Naive thymus-derived CD4-positive, alpha-beta T cell (primary cell): ENCODE data around the gene FOXO3. TPM values are rescaled to one million over a fixed set of nuclear protein-coding genes. Genes with fewer than 3 reads are reported as not detected.

ENCODE experiments used
- ATAC-seq: fragments of 150-1000 bp; cut with Tn5 transposase; 2 replicates; pipeline ENCODE4 v1.10.0; 2021; ENCODE audit warnings: mild to moderate bottlenecking, moderate library complexity
- CTCF ChIA-PET: fragments of 350-600 bp; sonication (Branson Sonifier 250); formaldehyde crosslinking; loops from one replicate; lab custom pipeline; 2021; ENCODE audit warnings: antibody characterized with exemption; lab: Charles Lee
- POLR2A ChIA-PET: fragments of 350-600 bp; sonication (Branson Sonifier 250); formaldehyde crosslinking; loops from one replicate; lab custom pipeline; 2021; ENCODE audit warnings: antibody characterized with exemption, inconsistent platforms; lab: Charles Lee
- DNase-seq, 9 donors: peaks; one replicate each; pipeline versions ENCODE4 v3.0.0 to v3.0.0-alpha.2; 2020 to 2022; ENCODE audit warnings: mixed read lengths in 1 of 9
- H3K27ac ChIP-seq: one replicate; pipeline ENCODE4 v1.7.0; 2013; ENCODE audit warnings: mild to moderate bottlenecking, low read depth, low read length, moderate library complexity
- H3K27me3 ChIP-seq, 2 donors: one replicate each; pipeline ENCODE4 v1.7.0; 2013; ENCODE audit warnings: low read length in 2 of 2, mild to moderate bottlenecking in 2 of 2, moderate library complexity in 2 of 2; ENCODE audit not compliant: control insufficient read depth in 2 of 2, insufficient read depth in 2 of 2
- H3K36me3 ChIP-seq, 3 experiments: 1 replicate in 2 of 3; 2 replicates in 1 of 3; pipeline ENCODE4 v1.7.0; 2013; ENCODE audit warnings: low read length in 3 of 3, mild to moderate bottlenecking in 3 of 3, moderate library complexity in 1 of 3; ENCODE audit not compliant: insufficient read depth in 3 of 3, control insufficient read depth in 2 of 3
- H3K4me1 ChIP-seq, 2 donors: one replicate each; pipeline ENCODE4 v1.7.0; 2013; ENCODE audit warnings: low read length in 2 of 2, mild to moderate bottlenecking in 2 of 2, moderate library complexity in 1 of 2; ENCODE audit not compliant: control insufficient read depth in 2 of 2, insufficient read depth in 2 of 2
- H3K4me3 ChIP-seq: 2 replicates; pipeline ENCODE4 v1.7.0; 2013; ENCODE audit warnings: mild to moderate bottlenecking, low read length
- H3K9me3 ChIP-seq, 3 experiments: 1 replicate in 2 of 3; 2 replicates in 1 of 3; pipeline ENCODE4 v1.7.0; 2013; ENCODE audit warnings: low read length in 3 of 3; ENCODE audit not compliant: control insufficient read depth in 2 of 3
- H3K27ac Mint-ChIP-seq, 9 donors: one replicate each; pipeline ENCODE4 v1.8.0; 2020 to 2022; ENCODE audit warnings: mixed read lengths in 9 of 9, mild to moderate bottlenecking in 8 of 9, moderate library complexity in 5 of 9, inconsistent platforms in 2 of 9
- H3K27me3 Mint-ChIP-seq, 5 donors: one replicate each; pipeline ENCODE4 v1.8.0; 2021 to 2022; ENCODE audit warnings: mixed read lengths in 5 of 5, mild to moderate bottlenecking in 1 of 5
- H3K36me3 Mint-ChIP-seq, 5 donors: one replicate each; pipeline ENCODE4 v1.8.0; 2020 to 2022; ENCODE audit warnings: mixed read lengths in 5 of 5, mild to moderate bottlenecking in 3 of 5, inconsistent platforms in 1 of 5
- H3K4me1 Mint-ChIP-seq, 7 donors: one replicate each; pipeline ENCODE4 v1.8.0; 2020 to 2022; ENCODE audit warnings: mixed read lengths in 7 of 7, mild to moderate bottlenecking in 3 of 7, inconsistent platforms in 1 of 7
- H3K4me3 Mint-ChIP-seq, 10 donors: one replicate each; pipeline ENCODE4 v1.8.0; 2020 to 2022; ENCODE audit warnings: mild to moderate bottlenecking in 10 of 10, mixed read lengths in 10 of 10, moderate library complexity in 6 of 10, inconsistent platforms in 2 of 10
- H3K9me3 Mint-ChIP-seq, 11 donors: one replicate each; pipeline ENCODE4 v1.8.0; 2020 to 2022; ENCODE audit warnings: mixed read lengths in 11 of 11, mild to moderate bottlenecking in 4 of 11, inconsistent platforms in 1 of 11, moderate library complexity in 1 of 11
- intact Hi-C, 2 donors: fragments of 100-400 bp; cut with micrococcal nuclease; formaldehyde crosslinking; loops; one replicate each; pipeline ENCODE4 v1.15.1; 2023
- polyA plus RNA-seq, 2 donors: library from polyadenylated mRNA; unstranded; fragments of 300-500 nt; fragmentation: Illumina TruSeq; gene quantifications; one replicate each; pipeline ENCODE4 v1.2.3, GENCODE V29; 2021
- total RNA-seq, 6 experiments: library from RNA in 5 of 6; stranded (reverse) in 5 of 6; gene quantifications; 1 replicate in 5 of 6; 2 replicates in 1 of 6; pipeline ENCODE4 v1.2.3 and lab custom pipeline; 2021 to 2026

Gene FOXO3
- total and polyA plus RNA-seq, 7 experiments from 2014 or later: 11.6 to 39.5 (median 20.5) TPM

DNA sequence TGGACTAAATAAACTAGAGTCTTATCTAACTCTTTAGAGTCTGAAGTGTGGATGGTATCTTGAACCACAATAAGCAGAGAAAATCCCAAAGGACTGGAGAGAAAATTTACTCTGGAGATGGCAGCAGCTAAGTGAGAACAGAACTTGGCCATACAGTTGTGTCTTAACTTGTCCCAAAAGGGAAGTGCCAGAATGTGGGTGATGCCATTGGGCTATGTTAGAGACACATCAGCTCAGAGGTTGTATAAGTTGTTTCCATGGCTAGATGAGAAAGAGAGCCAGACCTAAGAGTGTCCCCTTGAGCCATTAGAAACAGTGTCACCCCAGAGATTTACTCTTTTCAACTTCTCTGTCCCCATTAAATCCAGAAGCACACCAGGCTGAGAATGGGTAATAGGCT, 36.2 kb downstream of the FOXO3 start:
- no peaks in the 10 kb centered on the region for H3K9me3 ChIP-seq
- intact Hi-C loops: no loop called here
- ATAC-seq (peak; percentile 46), DNase-seq (no peak)
- no peak overlapping the region for H3K4me3 ChIP-seq
- peaks cover 11% of the 10 kb centered on the region in 2 donors for H3K4me1 ChIP-seq
- no peaks in the 10 kb centered on the region for H3K36me3 ChIP-seq
- Mint-ChIP-seq H3K27me3 (peaks cover 0 to 16% (median 0%) of the 10 kb centered on the region in 5 donors), H3K27ac (no peak overlapping the region), H3K4me1 (peaks cover 20 to 56% (median 48%) of the 10 kb centered on the region in 7 donors), H3K9me3 (no peaks in the 10 kb centered on the region), H3K4me3 (no peak overlapping the region), H3K36me3 (peaks cover 0 to 15% (median 5%) of the 10 kb centered on the region in 5 donors)
- CTCF ChIA-PET: interaction anchor here (1.5 to 1.7 kb wide), 2 partner anchors 8 to 30 kb away, joined by 3 to 6 read pairs; no protein-coding TSS in a partner anchor
- H3K27ac ChIP-seq: no peak overlapping the region
- POLR2A ChIA-PET: no interaction called here
- no peaks in the 10 kb centered on the region for H3K27me3 ChIP-seq

DNA sequence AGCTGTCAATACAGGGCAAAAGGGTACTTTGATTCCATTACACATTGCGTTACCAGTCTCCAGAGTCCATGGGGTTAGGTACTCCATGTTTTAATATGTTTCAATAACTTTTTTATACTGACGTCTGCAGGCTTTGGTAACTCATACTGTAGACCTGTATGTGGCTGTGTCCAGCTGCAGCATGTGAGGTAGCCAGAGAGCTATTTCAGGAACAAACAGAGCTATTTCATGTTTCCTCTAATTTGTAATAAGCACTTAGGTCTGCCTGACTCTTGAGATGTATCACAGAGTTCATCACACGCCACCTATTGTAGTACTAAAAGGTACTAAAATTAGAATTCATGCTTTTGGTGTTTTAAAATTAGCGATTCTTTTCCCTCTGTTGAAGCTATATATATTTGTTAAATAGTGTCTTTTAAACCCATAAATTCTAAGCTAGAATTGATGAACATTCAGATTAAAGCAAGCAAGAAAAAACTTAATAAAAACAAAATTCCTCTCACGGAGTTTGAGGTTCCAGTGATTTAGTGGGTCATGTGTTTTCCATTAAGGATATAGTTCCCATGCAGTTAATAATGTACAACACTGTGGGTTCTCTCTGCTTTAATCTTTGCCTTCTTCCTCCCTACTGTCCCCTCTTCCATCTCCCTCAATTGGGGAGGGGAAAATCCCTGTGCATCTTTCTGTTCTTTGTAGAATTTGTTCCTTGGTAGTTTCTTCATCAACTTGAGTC, 37.0 kb downstream of the FOXO3 start:
- ChIA-PET CTCF (interaction anchor here (1.5 to 1.7 kb wide), 2 partner anchors 9 to 31 kb away, joined by 3 to 6 read pairs; no protein-coding TSS in a partner anchor), POLR2A (no interaction called here)
- Histone ChIP-seq H3K27ac (no peak overlapping the region), H3K27me3 (no peaks in the 10 kb centered on the region), H3K9me3 (no peaks in the 10 kb centered on the region), H3K4me1 (peaks cover 3 to 10% of the 10 kb centered on the region in 2 donors), H3K4me3 (no peak overlapping the region), H3K36me3 (no peaks in the 10 kb centered on the region)
- Mint-ChIP-seq H3K9me3 (no peaks in the 10 kb centered on the region), H3K27me3 (peaks cover 0 to 11% (median 0%) of the 10 kb centered on the region in 5 donors), H3K36me3 (peaks cover 0 to 15% (median 4%) of the 10 kb centered on the region in 5 donors), H3K4me1 (peaks cover 12 to 55% (median 45%) of the 10 kb centered on the region in 7 donors), H3K4me3 (no peak overlapping the region), H3K27ac (no peak overlapping the region)
- intact Hi-C loops: no loop called here
- no peak for DNase-seq
- no peak for ATAC-seq

DNA sequence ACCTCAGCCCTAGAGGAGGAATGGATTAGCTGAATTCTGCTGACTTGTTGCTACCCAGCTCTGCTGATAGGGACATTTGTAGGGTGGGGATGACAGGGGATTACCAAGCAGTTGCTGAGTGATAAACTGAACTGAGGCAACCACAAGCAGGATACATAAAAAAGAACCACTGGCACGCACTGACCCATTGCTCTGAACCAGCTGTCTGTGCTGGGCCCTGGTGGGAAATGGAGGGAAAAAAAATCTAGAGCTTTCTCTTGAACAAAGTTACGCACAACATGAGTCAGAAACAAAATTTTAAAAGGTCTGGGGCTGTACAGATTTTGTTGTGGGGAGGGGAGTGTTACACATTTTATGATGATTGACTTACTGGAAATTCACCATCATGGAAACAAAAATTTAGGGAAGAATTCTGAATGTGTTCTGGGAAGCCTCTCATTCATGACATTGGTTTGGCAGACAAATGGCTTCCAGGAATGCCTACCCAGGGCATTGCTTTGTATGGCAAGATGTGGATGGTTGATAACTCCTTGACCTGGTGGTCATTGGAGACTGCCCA, 37.7 kb downstream of the FOXO3 start:
- peaks cover 8 to 55% (median 43%) of the 10 kb centered on the region in 7 donors for H3K4me1 Mint-ChIP-seq

DNA sequence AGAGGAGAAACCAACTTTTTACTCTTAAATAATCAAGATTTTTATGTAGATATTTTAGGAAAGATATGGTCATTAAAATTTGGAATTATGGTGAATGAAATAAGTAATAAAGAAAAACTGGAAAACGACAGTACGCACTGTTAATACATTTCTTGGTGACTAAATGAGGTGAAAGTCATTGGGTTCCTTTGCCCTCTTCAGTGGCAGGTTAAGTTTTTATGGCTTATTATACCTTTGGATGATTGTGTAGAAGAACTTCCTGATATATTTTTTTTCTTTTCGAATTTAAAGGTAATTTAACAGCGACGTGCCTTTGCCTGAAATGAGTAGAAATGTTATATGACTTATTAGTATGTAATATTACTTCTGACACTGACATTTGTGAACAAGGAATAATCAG, 43.4 kb downstream of the FOXO3 start:
- ChIA-PET POLR2A (interaction anchor here (0.7 kb wide), 1 partner anchor 16 kb away, joined by 3 read pairs; no protein-coding TSS in a partner anchor), CTCF (no interaction called here)
- Mint-ChIP-seq H3K27ac (no peak overlapping the region), H3K36me3 (peaks cover 0 to 21% (median 0%) of the 10 kb centered on the region in 5 donors), H3K27me3 (no peaks in the 10 kb centered on the region), H3K4me3 (no peak overlapping the region), H3K9me3 (no peaks in the 10 kb centered on the region), H3K4me1 (peaks cover 0 to 68% (median 46%) of the 10 kb centered on the region in 7 donors)
- no peaks in the 10 kb centered on the region for H3K9me3 ChIP-seq
- H3K4me1 ChIP-seq: no peaks in the 10 kb centered on the region
- no peaks in the 10 kb centered on the region for H3K27me3 ChIP-seq
- H3K4me3 ChIP-seq: no peak overlapping the region
- no peak for DNase-seq
- intact Hi-C loops: no loop called here
- no peaks in the 10 kb centered on the region for H3K36me3 ChIP-seq
- H3K27ac ChIP-seq: no peak overlapping the region
- no peak for ATAC-seq

More for the DNA sequence above, 37.7 kb downstream of the FOXO3 start:
- Mint-ChIP-seq H3K9me3 (no peaks in the 10 kb centered on the region), H3K36me3 (peaks cover 0 to 15% (median 0%) of the 10 kb centered on the region in 5 donors), H3K27ac (peak overlapping the region in 1 of 9 donors; percentile 7), H3K27me3 (peaks cover 0 to 7% (median 0%) of the 10 kb centered on the region in 5 donors), H3K4me3 (no peak overlapping the region)
- Histone ChIP-seq H3K27me3 (no peaks in the 10 kb centered on the region), H3K27ac (no peak overlapping the region), H3K9me3 (no peaks in the 10 kb centered on the region), H3K4me1 (peaks cover 0 to 5% of the 10 kb centered on the region in 2 donors), H3K36me3 (no peaks in the 10 kb centered on the region), H3K4me3 (no peak overlapping the region)
- DNase-seq: no peak
- intact Hi-C loops: no loop called here
- ChIA-PET CTCF (interaction anchor here (1.5 to 1.7 kb wide), 2 partner anchors 10 to 31 kb away, joined by 3 to 6 read pairs; no protein-coding TSS in a partner anchor), POLR2A (no interaction called here)
- ATAC-seq: peak; percentile 64

DNA sequence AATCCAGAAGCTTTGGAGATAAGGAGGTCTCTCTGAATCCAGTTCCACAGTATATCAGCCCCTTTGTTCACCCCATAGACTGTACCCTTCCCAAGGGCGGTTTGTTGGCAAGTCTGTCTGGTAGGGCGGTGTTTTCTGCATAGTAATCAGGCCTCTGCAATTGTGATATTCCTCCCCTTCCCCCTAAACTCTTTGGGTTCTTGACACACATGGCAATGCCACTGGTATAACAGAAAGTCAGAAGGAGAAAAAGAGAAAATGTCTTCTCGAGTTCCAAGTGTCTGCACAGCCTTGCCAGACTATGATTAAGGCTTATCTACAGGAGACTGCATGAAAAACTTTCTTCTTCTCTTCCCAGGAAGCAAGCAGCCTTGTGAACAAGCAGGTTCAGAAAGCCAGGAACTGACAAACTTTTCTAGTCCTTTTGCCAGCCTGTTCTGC, 45.6 kb downstream of the FOXO3 start:
- peaks cover 0 to 2% (median 0%) of the 10 kb centered on the region in 11 donors for H3K9me3 Mint-ChIP-seq

DNA sequence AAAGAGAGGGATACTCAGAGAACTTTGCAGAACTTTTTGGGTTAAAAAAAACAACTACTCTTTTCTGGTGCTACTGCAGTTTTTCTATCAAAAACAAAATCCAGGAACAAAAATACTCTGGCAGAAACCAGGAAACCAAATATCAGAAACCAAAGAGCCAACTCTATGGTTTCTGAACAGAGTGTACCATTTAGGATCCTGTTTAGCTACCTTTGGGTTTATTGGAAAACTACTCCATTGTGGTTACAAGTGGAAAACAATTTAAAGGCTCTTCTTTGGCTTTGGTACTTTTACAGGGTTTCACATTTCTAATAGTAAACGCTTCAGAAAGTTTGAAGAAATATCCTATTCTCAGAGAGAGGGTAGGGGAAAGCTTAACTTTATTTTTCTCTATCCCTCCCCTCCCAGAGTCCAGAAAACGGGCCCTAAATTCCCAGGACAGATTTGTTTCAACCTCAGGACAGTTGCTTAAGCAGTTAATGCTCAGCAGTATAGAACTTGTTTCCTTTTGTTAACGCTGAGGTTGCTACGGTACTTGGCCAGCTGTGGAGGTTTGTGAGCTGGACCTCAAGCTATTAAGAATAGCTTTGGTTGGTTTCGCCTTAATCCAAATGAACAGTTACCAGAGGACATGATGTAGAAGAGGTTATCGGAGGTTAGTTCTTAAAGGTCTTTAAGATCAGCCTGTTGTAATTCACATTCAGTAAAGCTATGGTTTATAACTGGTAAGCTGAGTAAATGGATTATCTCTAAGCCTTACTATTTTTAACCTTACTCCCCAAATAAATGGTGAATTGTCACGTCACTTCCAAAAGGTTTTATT, 47.9 kb downstream of the FOXO3 start:
- no peaks in the 10 kb centered on the region for H3K36me3 ChIP-seq
- peaks cover 0 to 18% (median 3%) of the 10 kb centered on the region in 5 donors for H3K36me3 Mint-ChIP-seq
- H3K27ac ChIP-seq: no peak overlapping the region
- H3K27me3 ChIP-seq: no peaks in the 10 kb centered on the region
- H3K4me3 ChIP-seq: no peak overlapping the region
- DNase-seq (no peak), ATAC-seq (no peak)
- H3K9me3 ChIP-seq: no peaks in the 10 kb centered on the region
- H3K4me1 ChIP-seq: no peaks in the 10 kb centered on the region
- peaks cover 0 to 71% (median 49%) of the 10 kb centered on the region in 7 donors for H3K4me1 Mint-ChIP-seq
- POLR2A ChIA-PET: interaction anchor here (0.7 kb wide), 1 partner anchor 27 kb away, joined by 3 read pairs; no protein-coding TSS in a partner anchor
- intact Hi-C loops: no loop called here
- CTCF ChIA-PET: interaction anchor here (0.7 kb wide), 1 partner anchor 41 kb away, joined by 3 read pairs; no protein-coding TSS in a partner anchor
- H3K27ac Mint-ChIP-seq: peak overlapping the region in 2 of 9 donors; percentile 52 to 77
- no peak overlapping the region for H3K4me3 Mint-ChIP-seq
- H3K9me3 Mint-ChIP-seq: peaks cover 0 to 22% (median 4%) of the 10 kb centered on the region in 11 donors
- peaks cover 0 to 10% (median 0%) of the 10 kb centered on the region in 5 donors for H3K27me3 Mint-ChIP-seq

More for the DNA sequence above, 45.6 kb downstream of the FOXO3 start:
- Histone ChIP-seq H3K4me1 (no peaks in the 10 kb centered on the region), H3K27ac (no peak overlapping the region), H3K27me3 (no peaks in the 10 kb centered on the region), H3K36me3 (no peaks in the 10 kb centered on the region), H3K9me3 (no peaks in the 10 kb centered on the region), H3K4me3 (no peak overlapping the region)
- peaks cover 0 to 17% (median 0%) of the 10 kb centered on the region in 5 donors for H3K36me3 Mint-ChIP-seq
- H3K4me1 Mint-ChIP-seq: peaks cover 0 to 83% (median 56%) of the 10 kb centered on the region in 7 donors
- no peak overlapping the region for H3K4me3 Mint-ChIP-seq
- ATAC-seq: no peak
- ChIA-PET POLR2A (no interaction called here), CTCF (no interaction called here)
- peaks cover 0 to 2% (median 0%) of the 10 kb centered on the region in 5 donors for H3K27me3 Mint-ChIP-seq
- H3K27ac Mint-ChIP-seq: peak overlapping the region in 1 of 9 donors; percentile 3
- intact Hi-C loops: no loop called here
- no peak for DNase-seq
